ENCODE measurements around the gene PPP1R14B. TPM values are rescaled to one million over a fixed set of nuclear protein-coding genes. Genes with fewer than 3 reads are reported as not detected.

The PPP1R14B gene
- total RNA-seq, 3 donors from 2014 or later, result 63.0 to 101 (median 64.7) TPM

GRCh38 chr11:64203421-64204079, 43.2 kb downstream of the PPP1R14B start:
- H3K27ac ChIP-seq, result no peak overlapping the region
- no peak overlapping the region for H3K4me3 ChIP-seq
- no peak for DNase-seq (ENCODE audit: low spot score in 2 of 2)
- intact Hi-C loops (cut with DNase I; ENCODE audit: low total_unique reads), result no loop called here
- TF ChIP-seq POLR2A (IDR thresholded peaks at IDR 0.05) (no peak), POLR2AphosphoS5 (IDR thresholded peaks at IDR 0.05) (no peak)
- TF ChIP-seq, protein P1, sequence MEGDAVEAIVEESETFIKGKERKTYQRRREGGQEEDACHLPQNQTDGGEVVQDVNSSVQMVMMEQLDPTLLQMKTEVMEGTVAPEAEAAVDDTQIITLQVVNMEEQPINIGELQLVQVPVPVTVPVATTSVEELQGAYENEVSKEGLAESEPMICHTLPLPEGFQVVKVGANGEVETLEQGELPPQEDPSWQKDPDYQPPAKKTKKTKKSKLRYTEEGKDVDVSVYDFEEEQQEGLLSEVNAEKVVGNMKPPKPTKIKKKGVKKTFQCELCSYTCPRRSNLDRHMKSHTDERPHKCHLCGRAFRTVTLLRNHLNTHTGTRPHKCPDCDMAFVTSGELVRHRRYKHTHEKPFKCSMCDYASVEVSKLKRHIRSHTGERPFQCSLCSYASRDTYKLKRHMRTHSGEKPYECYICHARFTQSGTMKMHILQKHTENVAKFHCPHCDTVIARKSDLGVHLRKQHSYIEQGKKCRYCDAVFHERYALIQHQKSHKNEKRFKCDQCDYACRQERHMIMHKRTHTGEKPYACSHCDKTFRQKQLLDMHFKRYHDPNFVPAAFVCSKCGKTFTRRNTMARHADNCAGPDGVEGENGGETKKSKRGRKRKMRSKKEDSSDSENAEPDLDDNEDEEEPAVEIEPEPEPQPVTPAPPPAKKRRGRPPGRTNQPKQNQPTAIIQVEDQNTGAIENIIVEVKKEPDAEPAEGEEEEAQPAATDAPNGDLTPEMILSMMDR (IDR thresholded peaks at IDR 0.05), result no peak
- peaks cover 0 to 8% of the 10 kb centered on the region in 2 donors for H3K4me1 ChIP-seq
- no peaks in the 10 kb centered on the region for H3K27me3 ChIP-seq
- H3K9me3 ChIP-seq, result no peaks in the 10 kb centered on the region
- H3K36me3 ChIP-seq, result peaks cover 6% of the 10 kb centered on the region

DNA sequence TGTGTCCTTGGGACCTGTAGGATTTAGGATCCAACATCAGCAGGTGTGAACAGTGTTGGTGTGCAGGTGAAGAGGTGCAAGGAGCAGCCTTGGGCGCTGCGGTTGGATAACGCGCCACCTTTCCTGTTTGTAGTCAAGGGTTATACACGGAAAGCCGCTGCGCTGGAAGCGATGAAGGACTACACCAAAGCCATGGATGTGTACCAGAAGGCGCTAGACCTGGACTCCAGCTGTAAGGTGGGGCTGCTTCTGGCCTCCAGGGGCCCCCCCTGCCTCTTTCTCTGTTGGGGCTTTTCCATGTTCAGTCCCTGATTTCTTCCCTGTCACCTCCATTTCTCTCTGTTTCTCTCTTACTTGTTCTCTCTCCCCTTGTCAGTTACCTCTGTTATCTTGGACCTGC, 43.8 kb downstream of the PPP1R14B start:
- intact Hi-C loops (cut with DNase I; ENCODE audit: low total_unique reads), result no loop called here
- H3K4me1 ChIP-seq, result peaks cover 0 to 8% of the 10 kb centered on the region in 2 donors

GRCh38 chr11:64201543-64201942, 45.2 kb downstream of the PPP1R14B start:
- H3K27ac ChIP-seq, result no peak overlapping the region
- H3K4me1 ChIP-seq, result peaks cover 0 to 8% of the 10 kb centered on the region in 2 donors
- no peak overlapping the region for H3K4me3 ChIP-seq
- peaks cover 6% of the 10 kb centered on the region for H3K36me3 ChIP-seq
- H3K27me3 ChIP-seq, result no peaks in the 10 kb centered on the region
- DNase-seq (ENCODE audit: low spot score in 2 of 2), result no peak
- no peak for TF ChIP-seq POLR2A (IDR thresholded peaks at IDR 0.05)
- TF ChIP-seq, protein P1 (IDR thresholded peaks at IDR 0.05), result no peak
- no peak for TF ChIP-seq POLR2AphosphoS5 (IDR thresholded peaks at IDR 0.05)
- intact Hi-C loops (cut with DNase I; ENCODE audit: low total_unique reads), result no loop called here
- no peaks in the 10 kb centered on the region for H3K9me3 ChIP-seq

More for the DNA sequence above, 43.8 kb downstream of the PPP1R14B start:
- Histone ChIP-seq H3K4me3 (no peak overlapping the region), H3K9me3 (no peaks in the 10 kb centered on the region), H3K27ac (no peak overlapping the region), H3K36me3 (peaks cover 6% of the 10 kb centered on the region), H3K27me3 (no peaks in the 10 kb centered on the region)
- DNase-seq (ENCODE audit: low spot score in 2 of 2), result no peak
- TF ChIP-seq POLR2AphosphoS5 (IDR thresholded peaks at IDR 0.05) (no peak), POLR2A (IDR thresholded peaks at IDR 0.05) (no peak)
- TF ChIP-seq, protein P1 (IDR thresholded peaks at IDR 0.05), result no peak

- Histone ChIP-seq H3K27me3 (no peaks in the 10 kb centered on the region), H3K4me1 (no peaks in the 10 kb centered on the region), H3K36me3 (peaks cover 7% of the 10 kb centered on the region), H3K9me3 (no peaks in the 10 kb centered on the region), H3K4me3 (no peak overlapping the region), H3K27ac (no peak overlapping the region)
- TF ChIP-seq, protein P1 (IDR thresholded peaks at IDR 0.05), result no peak
- TF ChIP-seq POLR2A (IDR thresholded peaks at IDR 0.05) (no peak), POLR2AphosphoS5 (IDR thresholded peaks at IDR 0.05) (no peak)
- DNase-seq (ENCODE audit: low spot score in 2 of 2), result no peak
- intact Hi-C loops (cut with DNase I; ENCODE audit: low total_unique reads), result loop anchor here (5.0 kb wide), 2 partner anchors 279 to 1646 kb away; no protein-coding TSS in a partner anchor
These were observed 48.2 kb downstream of the PPP1R14B start for GRCh38 chr11:64198511-64198910.

GRCh38 chr11:64196626-64197025, 50.1 kb downstream of the PPP1R14B start:
- intact Hi-C loops (cut with DNase I; ENCODE audit: low total_unique reads), result loop anchor here (5.0 kb wide), 2 partner anchors 281 to 1644 kb away; no protein-coding TSS in a partner anchor
- no peaks in the 10 kb centered on the region for H3K4me1 ChIP-seq
- H3K36me3 ChIP-seq, result peaks cover 7% of the 10 kb centered on the region
- TF ChIP-seq POLR2AphosphoS5 (IDR thresholded peaks at IDR 0.05), result no peak
- TF ChIP-seq, protein P1 (IDR thresholded peaks at IDR 0.05), result no peak
- no peak for TF ChIP-seq POLR2A (IDR thresholded peaks at IDR 0.05)
- no peak overlapping the region for H3K27ac ChIP-seq
- no peak for DNase-seq (ENCODE audit: low spot score in 2 of 2)
- no peaks in the 10 kb centered on the region for H3K27me3 ChIP-seq
- no peak overlapping the region for H3K4me3 ChIP-seq
- no peaks in the 10 kb centered on the region for H3K9me3 ChIP-seq
